ENCODE measurements around the gene ARPC2. TPM values are rescaled to one million over a fixed set of nuclear protein-coding genes. Genes with fewer than 3 reads are reported as not detected.
"Not testable (repeated sequence)": the region's sequence is repeated elsewhere in the genome, so short reads cannot be mapped to it uniquely, and the experiment has no call there.

The ARPC2 gene
- polyA plus RNA-seq, 1 donor: 269 TPM

DNA sequence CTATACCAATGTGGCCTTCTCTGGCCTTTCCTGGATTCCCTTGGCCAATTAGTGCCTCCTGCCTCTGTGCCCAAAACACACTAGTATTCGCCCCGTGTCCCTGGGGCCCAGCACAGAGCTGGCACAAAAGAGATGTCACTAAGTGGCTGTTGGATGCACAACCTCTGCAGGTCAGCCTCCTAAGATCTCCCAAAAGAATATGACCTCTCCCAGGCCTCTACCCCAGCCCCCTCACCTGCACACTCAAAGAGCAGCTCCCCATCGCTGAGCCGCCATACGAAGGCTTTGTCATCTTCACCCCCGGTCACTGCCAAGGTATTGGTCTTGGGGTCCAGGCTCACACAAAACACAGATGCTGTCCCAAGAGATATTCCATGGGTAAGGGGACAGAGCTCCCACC, 50.3 kb downstream of the ARPC2 start:
- WGBS (ENCODE audit: insufficient coverage, low lambda C conversion rate): no CpG with 5 or more reads among the region's 6 CpGs
- no peaks in the 10 kb centered on the region for H3K27me3 ChIP-seq (ENCODE audit: control insufficient read depth, insufficient read depth, low read length)
- H3K4me3 ChIP-seq (ENCODE audit: low read length): no peak overlapping the region
- H3K36me3 ChIP-seq (ENCODE audit: control insufficient read depth, insufficient read depth, low read length): peaks cover 55% of the 10 kb centered on the region
- no peak overlapping the region for H3K27ac ChIP-seq (ENCODE audit: low read length)
- H3K9me3 ChIP-seq (ENCODE audit: control insufficient read depth, low read depth, low read length): no peaks in the 10 kb centered on the region
- peaks cover 45% of the 10 kb centered on the region for H3K4me1 ChIP-seq (ENCODE audit: control insufficient read depth, insufficient read depth, low read length)
- DNase-seq: no peak

DNA sequence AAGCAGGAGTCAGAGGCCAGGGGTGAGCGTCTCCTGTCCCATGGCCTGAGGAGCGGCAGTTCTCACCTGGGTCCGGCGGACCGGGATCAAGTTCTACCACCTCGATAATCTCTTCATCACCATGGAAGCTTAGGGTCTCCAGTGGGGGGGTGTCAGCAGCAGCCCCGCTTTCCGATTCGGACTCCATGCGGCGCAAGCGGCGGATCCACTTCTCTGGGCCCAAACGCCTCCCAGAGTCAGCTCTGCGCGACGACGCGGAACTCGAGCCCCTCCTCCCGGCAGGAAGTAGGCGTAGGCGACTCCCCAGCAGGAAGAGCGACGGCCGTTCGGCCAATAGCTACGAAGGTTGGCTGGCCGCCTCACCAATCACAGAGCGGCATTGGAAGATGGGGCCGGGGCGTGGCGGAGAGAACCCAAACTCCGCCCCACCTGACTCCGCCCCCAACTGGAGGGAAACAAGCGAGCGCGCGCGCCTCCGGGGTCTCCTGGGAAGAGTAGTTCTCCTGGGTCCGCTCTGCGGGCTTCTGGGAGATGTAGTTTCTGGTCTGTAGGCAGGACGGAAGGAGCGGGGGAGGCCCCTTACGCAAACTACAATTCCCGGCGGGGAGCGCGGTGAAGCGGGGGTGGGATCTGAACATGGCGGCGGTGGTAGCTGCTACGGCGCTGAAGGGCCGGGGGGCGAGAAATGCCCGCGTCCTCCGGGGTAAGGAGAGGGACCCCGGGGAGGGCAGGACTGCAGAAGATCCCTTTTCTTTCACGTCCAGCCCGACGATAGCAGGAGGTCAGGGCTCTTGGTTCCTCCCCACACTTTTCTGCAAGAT, 53.1 kb downstream of the ARPC2 start, which contains the start of the genes AAMP and PNKD:
Gene AAMP (minus strand): TSS at position 238 of the 821 bp plus-strand sequence. CDS start 51 bp downstream, at position 187.
Gene PNKD (plus strand): TSS at position 620 of the 821 bp plus-strand sequence. CDS start 17 bp downstream, at position 637.
- H3K27ac ChIP-seq (ENCODE audit: low read length): peak within 1 kb of the TSS; percentile 87
- WGBS (ENCODE audit: insufficient coverage, low lambda C conversion rate): no CpG with 5 or more reads among the region's 64 CpGs
- H3K4me1 ChIP-seq (ENCODE audit: control insufficient read depth, insufficient read depth, low read length): peaks cover 24% of the 10 kb centered on the region

DNA sequence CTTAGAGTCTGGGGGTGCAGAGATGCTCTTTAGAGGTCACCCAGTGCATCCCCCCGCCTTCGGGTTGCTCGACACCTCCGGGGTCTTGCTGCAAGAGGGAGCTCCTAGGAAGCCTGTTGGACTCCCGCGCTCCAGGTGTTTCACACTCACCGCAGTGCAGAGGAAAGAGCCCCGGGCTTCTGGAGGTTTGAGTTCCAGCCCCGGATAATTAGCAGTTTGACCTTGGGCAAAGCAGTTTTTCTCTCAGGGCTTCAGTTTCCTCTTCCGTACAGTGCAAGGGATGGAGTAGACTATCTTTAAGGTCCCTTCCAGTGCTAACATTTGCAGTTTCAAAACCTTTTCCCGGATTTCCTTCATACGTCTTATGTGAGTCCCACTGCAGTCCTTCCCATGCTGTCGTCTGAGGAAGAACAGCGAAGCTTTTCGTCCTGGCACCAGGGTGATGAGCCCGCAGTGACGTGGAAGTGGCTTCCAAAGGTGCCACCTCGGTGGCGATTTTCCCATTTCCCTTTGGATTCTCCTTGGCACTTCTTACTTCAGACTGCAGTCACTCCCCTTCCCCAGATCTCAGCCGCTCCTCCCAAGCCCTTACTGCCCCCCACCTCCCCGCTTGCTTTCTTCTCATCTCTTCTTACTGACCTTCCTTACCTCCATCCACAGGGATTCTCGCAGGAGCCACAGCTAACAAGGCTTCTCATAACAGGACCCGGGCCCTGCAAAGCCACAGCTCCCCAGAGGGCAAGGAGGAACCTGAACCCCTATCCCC, 53.9 kb downstream of the ARPC2 start:
- 6% methylated on average over 3 of the region's 23 CpGs for WGBS (ENCODE audit: insufficient coverage, low lambda C conversion rate)
- Histone ChIP-seq H3K27me3 (ENCODE audit: control insufficient read depth, insufficient read depth, low read length) (no peaks in the 10 kb centered on the region), H3K9me3 (ENCODE audit: control insufficient read depth, low read depth, low read length) (no peaks in the 10 kb centered on the region), H3K4me1 (ENCODE audit: control insufficient read depth, insufficient read depth, low read length) (peaks cover 19% of the 10 kb centered on the region), H3K4me3 (ENCODE audit: low read length) (peak overlapping the region; percentile 69), H3K36me3 (ENCODE audit: control insufficient read depth, insufficient read depth, low read length) (peaks cover 46% of the 10 kb centered on the region), H3K27ac (ENCODE audit: low read length) (peak overlapping the region; percentile 65)
- DNase-seq: peak in 1 of 2 donors; percentile 53

More for the DNA sequence above, 53.1 kb downstream of the ARPC2 start, which contains the start of the genes AAMP and PNKD:
- peaks cover 46% of the 10 kb centered on the region for H3K36me3 ChIP-seq (ENCODE audit: control insufficient read depth, insufficient read depth, low read length)
- H3K4me3 ChIP-seq (ENCODE audit: low read length): peak within 1 kb of the TSS; percentile 84
- no peaks in the 10 kb centered on the region for H3K9me3 ChIP-seq (ENCODE audit: control insufficient read depth, low read depth, low read length)
- no peaks in the 10 kb centered on the region for H3K27me3 ChIP-seq (ENCODE audit: control insufficient read depth, insufficient read depth, low read length)
- DNase-seq: peak; percentile 100

DNA sequence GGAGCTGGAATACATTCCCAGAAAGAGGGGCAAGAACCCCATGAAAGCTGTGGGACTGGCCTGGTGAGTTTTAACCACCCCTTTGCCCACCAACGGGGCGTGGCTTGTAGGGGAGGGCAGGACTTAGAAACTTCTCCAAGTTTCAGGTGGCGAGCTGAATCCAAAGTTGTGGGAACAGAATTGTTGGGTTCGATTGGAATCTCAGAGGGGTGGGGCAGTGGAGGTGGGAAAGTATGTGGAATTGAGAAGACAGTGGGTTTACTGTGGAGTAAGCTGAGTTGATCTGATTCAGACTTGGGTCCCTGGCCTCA, 54.5 kb downstream of the ARPC2 start:
- Histone ChIP-seq H3K9me3 (ENCODE audit: control insufficient read depth, low read depth, low read length) (no peaks in the 10 kb centered on the region), H3K4me3 (ENCODE audit: low read length) (peak overlapping the region; percentile 69), H3K27me3 (ENCODE audit: control insufficient read depth, insufficient read depth, low read length) (no peaks in the 10 kb centered on the region), H3K4me1 (ENCODE audit: control insufficient read depth, insufficient read depth, low read length) (peaks cover 19% of the 10 kb centered on the region), H3K27ac (ENCODE audit: low read length) (peak overlapping the region; percentile 65), H3K36me3 (ENCODE audit: control insufficient read depth, insufficient read depth, low read length) (peaks cover 46% of the 10 kb centered on the region)
- 0% methylated on average over 1 of the region's 4 CpGs for WGBS (ENCODE audit: insufficient coverage, low lambda C conversion rate)
- peak in 1 of 2 donors; percentile 52 for DNase-seq

DNA sequence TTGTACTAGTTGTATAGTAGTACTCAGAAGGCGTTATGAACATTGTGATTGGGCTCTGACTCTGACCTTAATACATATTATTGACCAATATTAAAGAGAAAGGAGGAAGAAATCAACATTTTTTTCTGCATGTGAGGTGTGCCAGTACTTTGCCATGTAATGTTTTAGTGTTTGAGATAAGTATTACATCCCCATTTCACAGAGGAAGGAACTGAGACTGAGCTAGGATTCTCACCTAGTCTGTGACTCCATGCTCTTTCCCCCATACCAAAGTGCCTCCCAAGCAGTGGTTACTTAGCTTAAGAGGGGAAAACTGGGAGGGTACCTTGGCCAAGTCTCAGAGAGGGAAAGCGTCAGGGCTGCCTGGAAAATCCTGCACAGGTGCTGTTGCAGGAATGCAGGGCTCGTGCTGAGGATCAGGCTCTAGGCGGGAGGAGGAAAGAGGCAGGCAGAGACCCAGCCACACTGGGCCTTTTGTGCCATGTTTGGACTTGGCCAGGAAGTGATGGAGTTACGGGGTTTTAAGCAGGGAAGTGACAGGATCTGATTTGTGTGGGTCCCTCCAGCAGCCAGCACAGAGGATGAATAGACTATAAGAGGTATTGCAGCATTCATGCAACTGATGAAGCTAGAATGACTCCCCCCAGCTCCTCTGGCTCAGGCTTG, 55.0 kb downstream of the ARPC2 start:
- peak overlapping the region; percentile 69 for H3K4me3 ChIP-seq (ENCODE audit: low read length)

DNA sequence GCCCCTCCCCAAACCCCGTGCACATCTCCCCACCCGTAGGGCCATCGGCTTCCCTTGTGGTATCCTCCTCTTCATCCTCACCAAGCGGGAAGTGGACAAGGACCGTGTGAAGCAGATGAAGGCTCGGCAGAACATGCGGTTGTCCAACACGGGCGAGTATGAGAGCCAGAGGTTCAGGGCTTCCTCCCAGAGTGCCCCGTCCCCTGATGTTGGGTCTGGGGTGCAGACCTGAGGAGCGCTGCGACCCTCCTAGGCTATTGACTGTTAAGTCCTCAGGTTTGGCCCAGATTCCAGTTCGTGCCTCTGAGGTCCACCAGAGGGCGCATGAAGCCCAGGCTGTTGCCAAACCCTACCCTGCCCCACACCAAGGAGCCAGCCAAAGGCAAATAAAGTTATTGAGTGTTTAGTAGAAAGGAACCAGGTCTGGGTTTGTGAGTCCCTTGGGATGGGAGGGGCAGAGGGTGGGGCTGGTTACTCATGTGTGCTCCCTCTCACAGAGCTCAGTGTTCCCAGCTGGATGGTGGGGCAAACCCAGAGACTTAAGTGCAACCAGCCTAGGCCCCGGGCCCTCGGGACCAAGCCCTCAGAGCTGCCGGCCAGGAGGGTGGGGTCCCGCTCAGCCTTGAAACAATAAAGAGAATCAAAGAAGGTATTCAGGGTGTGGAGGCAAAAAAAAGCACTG, 55.7 kb downstream of the ARPC2 start:
- H3K27me3 ChIP-seq (ENCODE audit: control insufficient read depth, insufficient read depth, low read length): no peaks in the 10 kb centered on the region
- WGBS (ENCODE audit: insufficient coverage, low lambda C conversion rate): no CpG with 5 or more reads among the region's 18 CpGs
- no peak overlapping the region for H3K4me3 ChIP-seq (ENCODE audit: low read length)
- H3K4me1 ChIP-seq (ENCODE audit: control insufficient read depth, insufficient read depth, low read length): peaks cover 19% of the 10 kb centered on the region
- H3K36me3 ChIP-seq (ENCODE audit: control insufficient read depth, insufficient read depth, low read length): peaks cover 46% of the 10 kb centered on the region
- peak; percentile 87 to 90 for DNase-seq
- no peaks in the 10 kb centered on the region for H3K9me3 ChIP-seq (ENCODE audit: control insufficient read depth, low read depth, low read length)
- H3K27ac ChIP-seq (ENCODE audit: low read length): peak overlapping the region; percentile 65

More for the DNA sequence above, 55.0 kb downstream of the ARPC2 start:
- Histone ChIP-seq H3K9me3 (ENCODE audit: control insufficient read depth, low read depth, low read length) (no peaks in the 10 kb centered on the region), H3K27ac (ENCODE audit: low read length) (peak overlapping the region; percentile 65), H3K27me3 (ENCODE audit: control insufficient read depth, insufficient read depth, low read length) (no peaks in the 10 kb centered on the region), H3K36me3 (ENCODE audit: control insufficient read depth, insufficient read depth, low read length) (peaks cover 46% of the 10 kb centered on the region), H3K4me1 (ENCODE audit: control insufficient read depth, insufficient read depth, low read length) (peaks cover 19% of the 10 kb centered on the region)
- DNase-seq: no peak
- WGBS (ENCODE audit: insufficient coverage, low lambda C conversion rate): no CpG with 5 or more reads among the region's 5 CpGs

DNA sequence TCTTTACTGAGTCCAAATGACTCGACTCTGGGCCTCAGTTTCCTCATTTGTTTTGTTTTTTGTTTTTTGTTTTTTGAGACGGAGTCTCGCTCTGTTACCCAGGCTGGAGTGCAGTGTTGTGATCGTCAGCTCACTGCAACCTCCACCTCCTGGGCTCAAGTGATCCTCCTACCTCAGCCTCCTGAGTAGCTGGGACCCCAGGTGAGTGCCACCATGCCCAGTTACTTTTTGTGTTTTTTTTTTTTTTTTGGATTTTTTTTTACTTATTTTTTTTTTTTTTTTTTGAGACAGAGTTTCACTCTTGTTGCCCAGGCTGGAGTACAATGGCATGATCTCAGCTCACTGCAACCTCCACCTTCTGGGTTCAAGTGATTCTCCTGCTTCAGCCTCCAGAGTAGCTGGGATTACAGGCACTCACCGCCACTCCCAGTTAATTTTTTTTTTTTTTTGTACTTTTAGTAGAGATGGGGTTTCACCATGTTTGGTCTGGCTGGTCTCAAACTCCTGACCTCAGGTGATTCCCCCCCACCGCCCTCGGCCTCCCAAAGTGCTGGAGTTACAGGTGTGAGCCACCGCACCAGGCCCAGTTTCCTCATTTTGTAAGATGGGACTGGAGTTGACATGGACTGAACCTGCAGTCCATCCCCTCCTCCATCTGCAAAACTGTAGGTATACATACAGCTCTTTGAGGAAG, 56.4 kb downstream of the ARPC2 start:
- not testable (repeated sequence) for H3K4me3 ChIP-seq (ENCODE audit: low read length); H3K9me3 ChIP-seq (ENCODE audit: control insufficient read depth, low read depth, low read length); DNase-seq; H3K27me3 ChIP-seq (ENCODE audit: control insufficient read depth, insufficient read depth, low read length)
- Histone ChIP-seq H3K36me3 (ENCODE audit: control insufficient read depth, insufficient read depth, low read length) (peaks cover 52% of the 10 kb centered on the region), H3K4me1 (ENCODE audit: control insufficient read depth, insufficient read depth, low read length) (peaks cover 19% of the 10 kb centered on the region), H3K27ac (ENCODE audit: low read length) (peak overlapping the region; percentile 65)
- WGBS (ENCODE audit: insufficient coverage, low lambda C conversion rate): 33% methylated on average over 1 of the region's 8 CpGs

DNA sequence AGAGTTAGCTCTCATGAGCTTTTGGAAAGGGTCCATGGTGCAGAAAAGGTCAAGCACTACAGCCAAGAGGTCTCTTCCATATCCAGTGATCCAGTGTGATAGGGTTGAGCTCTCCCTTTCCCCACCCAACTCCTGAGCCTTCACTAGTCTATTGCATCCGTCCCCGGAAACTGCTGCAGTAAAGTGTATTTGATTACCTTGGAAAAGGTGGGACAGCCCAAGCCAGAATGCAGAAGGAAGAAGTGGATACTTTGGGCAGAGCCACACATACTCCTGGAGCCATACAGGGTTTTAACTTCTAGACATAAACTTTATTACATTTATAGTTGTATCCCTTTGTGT, 56.9 kb downstream of the ARPC2 start:
- peak overlapping the region; percentile 30 for H3K27ac ChIP-seq (ENCODE audit: low read length)
- WGBS (ENCODE audit: insufficient coverage, low lambda C conversion rate): no CpG with 5 or more reads among the region's 2 CpGs
- H3K4me1 ChIP-seq (ENCODE audit: control insufficient read depth, insufficient read depth, low read length): peaks cover 19% of the 10 kb centered on the region
- peaks cover 57% of the 10 kb centered on the region for H3K36me3 ChIP-seq (ENCODE audit: control insufficient read depth, insufficient read depth, low read length)
- DNase-seq: no peak
- H3K27me3 ChIP-seq (ENCODE audit: control insufficient read depth, insufficient read depth, low read length): no peaks in the 10 kb centered on the region
- H3K4me3 ChIP-seq (ENCODE audit: low read length): no peak overlapping the region
- no peaks in the 10 kb centered on the region for H3K9me3 ChIP-seq (ENCODE audit: control insufficient read depth, low read depth, low read length)

DNA sequence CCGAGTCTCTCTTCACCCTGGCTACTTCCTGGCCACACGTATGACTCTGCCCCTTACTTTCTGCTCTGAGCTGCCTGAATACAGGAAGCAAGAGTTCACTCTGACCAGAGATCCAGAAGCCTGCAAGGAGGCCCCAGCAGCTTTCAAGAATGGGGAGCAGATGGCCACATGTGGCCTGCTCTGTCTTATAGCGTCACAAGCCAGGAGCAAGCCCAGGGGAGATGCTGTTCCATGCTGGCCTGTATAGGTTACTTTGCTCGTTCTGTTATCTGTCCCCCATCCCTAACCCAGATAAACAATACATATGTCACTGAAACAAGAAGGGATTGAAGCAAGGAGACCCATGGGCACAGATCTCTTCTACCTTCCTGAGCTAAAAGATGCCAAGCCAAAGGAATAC, 57.6 kb downstream of the ARPC2 start:
- DNase-seq: no peak
- Histone ChIP-seq H3K27me3 (ENCODE audit: control insufficient read depth, insufficient read depth, low read length) (no peaks in the 10 kb centered on the region), H3K4me1 (ENCODE audit: control insufficient read depth, insufficient read depth, low read length) (peaks cover 19% of the 10 kb centered on the region), H3K9me3 (ENCODE audit: control insufficient read depth, low read depth, low read length) (no peaks in the 10 kb centered on the region), H3K36me3 (ENCODE audit: control insufficient read depth, insufficient read depth, low read length) (peaks cover 64% of the 10 kb centered on the region), H3K27ac (ENCODE audit: low read length) (peak overlapping the region; percentile 30), H3K4me3 (ENCODE audit: low read length) (no peak overlapping the region)
- WGBS (ENCODE audit: insufficient coverage, low lambda C conversion rate): 86% methylated on average over 1 of the region's 4 CpGs

Measured in large intestine (tissue), 3 donors.